H1 (cell line): ENCODE results near the gene CHRNA4. TPM values are rescaled to one million over a fixed set of nuclear protein-coding genes. Genes with fewer than 3 reads are reported as not detected.

Experiments used
- CTCF ChIA-PET: fragments of 300-600 bp; sonication (Branson Sonifier 250); formaldehyde crosslinking; loops from one replicate; lab custom pipeline; 2021; ENCODE audit not compliant: partially characterized antibody; lab: Charles Lee
- POLR2A ChIA-PET: fragments of 300-600 bp; sonication (Branson Sonifier 250); formaldehyde crosslinking; loops from one replicate; lab custom pipeline; 2021; ENCODE audit warnings: inconsistent platforms; ENCODE audit not compliant: partially characterized antibody; lab: Charles Lee
- DNase-seq, 2 experiments: peaks; one replicate each; pipeline versions ENCODE4 v3.0.0 to v3.0.0-alpha.2; 2010 to 2022; ENCODE audit warnings: low spot score in 2 of 2, low read depth in 1 of 2, mixed read lengths in 1 of 2
- FAIRE-seq: peaks from 2 replicates; lab custom pipeline; 2011; peaks lifted over from hg19 to GRCh38; lab: Jason Lieb, UNC
- H2AFZ ChIP-seq: 2 replicates; pipeline ENCODE4 v1.8.1; 2012; ENCODE audit warnings: low read length, inconsistent platforms
- H2AK5ac ChIP-seq: 2 replicates; pipeline ENCODE4 v1.6.1; 2013; ENCODE audit warnings: low read depth, low read length
- H2BK120ac ChIP-seq: replicated peaks from 2 replicates; pipeline ENCODE3; 2013; ENCODE audit warnings: low read depth, low read length, inconsistent platforms
- H2BK12ac ChIP-seq: 2 replicates; pipeline ENCODE4 v1.6.1; 2013; ENCODE audit warnings: low read depth, low read length
- H2BK15ac ChIP-seq: 2 replicates; pipeline ENCODE4 v1.6.1; 2013; ENCODE audit warnings: low read length
- H2BK20ac ChIP-seq: 2 replicates; pipeline ENCODE4 v1.6.1; 2013; ENCODE audit warnings: low read length
- H2BK5ac ChIP-seq: 2 replicates; pipeline ENCODE4 v1.6.1; 2013; ENCODE audit warnings: low read depth, low read length
- H3K14ac ChIP-seq: 2 replicates; pipeline ENCODE4 v1.6.1; 2013; ENCODE audit warnings: inconsistent platforms; ENCODE audit not compliant: insufficient read length
- H3K18ac ChIP-seq: 2 replicates; pipeline ENCODE4 v1.6.1; 2013; ENCODE audit warnings: low read length; ENCODE audit errors: extremely low read depth
- H3K23ac ChIP-seq: 2 replicates; pipeline ENCODE4 v1.6.1; 2013; ENCODE audit warnings: inconsistent platforms; ENCODE audit not compliant: insufficient read length
- H3K23me2 ChIP-seq: 2 replicates; pipeline ENCODE4 v1.6.1; 2013; ENCODE audit warnings: low read depth, low read length
- H3K27ac ChIP-seq: 2 replicates; pipeline ENCODE4 v1.6.1; 2011; ENCODE audit warnings: low read depth, low read length, inconsistent platforms
- H3K27me3 ChIP-seq, 4 experiments: replicated peaks in 1 of 4; 1 replicate in 1 of 4; 2 replicates in 3 of 4; pipeline versions ENCODE4 v1.6.1 to v1.8.1; 2011 to 2013; ENCODE audit warnings: low read length in 3 of 4, mild to moderate bottlenecking in 3 of 4, inconsistent platforms in 2 of 4, mixed read lengths in 2 of 4, moderate library complexity in 1 of 4; ENCODE audit not compliant: control insufficient read depth in 3 of 4, insufficient read depth in 3 of 4; ENCODE audit errors: extremely low read depth in 1 of 4
- H3K36me3 ChIP-seq, 4 experiments: 2 replicates each; pipeline versions ENCODE4 v1.6.1 to v1.8.1; 2011 to 2013; ENCODE audit warnings: mild to moderate bottlenecking in 4 of 4, low read length in 3 of 4, moderate library complexity in 2 of 4, control low read depth in 1 of 4, inconsistent platforms in 1 of 4; ENCODE audit not compliant: insufficient read depth in 4 of 4, control insufficient read depth in 2 of 4
- H3K4ac ChIP-seq: replicated peaks from 2 replicates; pipeline ENCODE3; 2013; ENCODE audit warnings: low read length, low read depth, mixed read lengths, inconsistent platforms; ENCODE audit not compliant: insufficient read length
- H3K4me1 ChIP-seq, 4 experiments: replicated peaks in 1 of 4; 1 replicate in 1 of 4; 2 replicates in 3 of 4; pipeline versions ENCODE4 v1.6.1 to v1.8.1; 2011 to 2013; ENCODE audit warnings: low read length in 3 of 4, inconsistent platforms in 2 of 4, mixed read lengths in 1 of 4; ENCODE audit not compliant: insufficient read depth in 4 of 4, control insufficient read depth in 3 of 4
- H3K4me2 ChIP-seq, 2 experiments: 2 replicates each; pipeline versions ENCODE4 v1.6.1 to v1.8.1; 2011 to 2013; ENCODE audit warnings: low read depth in 2 of 2, low read length in 2 of 2, control low read depth in 1 of 2, inconsistent platforms in 1 of 2, mild to moderate bottlenecking in 1 of 2; ENCODE audit not compliant: insufficient read depth in 1 of 2
- H3K4me3 ChIP-seq, 4 experiments: fragments of 200-600, 300-600 bp in 1 of 4; sonication (generic), shearing (Covaris generic), sonication (Bioruptor Twin) in 1 of 4; 2 replicates each; pipeline versions ENCODE4 v1.5.1 to v1.8.1; 2011 to 2016; ENCODE audit warnings: low read length in 4 of 4, low read depth in 3 of 4, control low read depth in 2 of 4, inconsistent platforms in 2 of 4, mild to moderate bottlenecking in 2 of 4, mixed read lengths in 1 of 4, moderate library complexity in 1 of 4; ENCODE audit not compliant: insufficient read depth in 2 of 4; ENCODE audit errors: extremely low read depth in 1 of 4
- H3K56ac ChIP-seq: replicated peaks from 2 replicates; pipeline ENCODE3; 2013; ENCODE audit warnings: low read depth, mild to moderate bottlenecking, mixed read lengths, low read length, inconsistent platforms; ENCODE audit not compliant: insufficient read length
- H3K79me1 ChIP-seq: 2 replicates; pipeline ENCODE4 v1.6.1; 2013; ENCODE audit warnings: low read depth, low read length, control low read depth
- H3K79me2 ChIP-seq, 2 experiments: 2 replicates each; pipeline versions ENCODE4 v1.6.1 to v1.8.1; 2012 to 2013; ENCODE audit warnings: low read length in 2 of 2, mild to moderate bottlenecking in 2 of 2, inconsistent platforms in 1 of 2; ENCODE audit not compliant: insufficient read depth in 2 of 2, control insufficient read depth in 1 of 2
- H3K9ac ChIP-seq, 4 experiments: replicated peaks in 1 of 4; 1 replicate in 1 of 4; 2 replicates in 3 of 4; pipeline versions ENCODE4 v1.6.1 to v1.8.1; 2011 to 2013; ENCODE audit warnings: low read depth in 3 of 4, low read length in 3 of 4, control low read depth in 2 of 4, mild to moderate bottlenecking in 2 of 4, moderate library complexity in 2 of 4, inconsistent platforms in 1 of 4; ENCODE audit errors: extremely low read depth in 1 of 4
- H3K9me3 ChIP-seq, 2 experiments: 2 replicates each; pipeline versions ENCODE4 v1.6.1 to v1.8.1; 2012 to 2013; ENCODE audit warnings: mild to moderate bottlenecking in 2 of 2, moderate library complexity in 2 of 2, control low read depth in 1 of 2, inconsistent platforms in 1 of 2, low read depth in 1 of 2, low read length in 1 of 2, mixed read lengths in 1 of 2; ENCODE audit not compliant: insufficient read depth in 2 of 2
- H4K20me1 ChIP-seq, 2 experiments: replicated peaks in 1 of 2; 2 replicates each; pipeline versions ENCODE3 to v1.8.1; 2011 to 2013; ENCODE audit warnings: inconsistent platforms in 2 of 2, low read length in 2 of 2, mild to moderate bottlenecking in 1 of 2; ENCODE audit not compliant: insufficient read depth in 2 of 2, control insufficient read depth in 1 of 2
- H4K5ac ChIP-seq: 2 replicates; pipeline ENCODE4 v1.6.1; 2013; ENCODE audit warnings: low read length, low read depth, mixed read lengths, inconsistent platforms; ENCODE audit not compliant: insufficient read length
- H4K8ac ChIP-seq: 2 replicates; pipeline ENCODE4 v1.8.0; 2013; ENCODE audit warnings: mild to moderate bottlenecking, moderate library complexity, low read length, inconsistent platforms; ENCODE audit not compliant: insufficient read depth; ENCODE audit errors: extremely low read depth
- H4K91ac ChIP-seq: replicated peaks from 2 replicates; pipeline ENCODE3; 2013; ENCODE audit warnings: low read length, mixed read lengths, inconsistent platforms; ENCODE audit not compliant: insufficient read length
- CTBP2 ChIP-seq: IDR thresholded peaks from 2 replicates; pipeline ENCODE4 v1.7.0; 2011; ENCODE audit warnings: borderline replicate concordance, mild to moderate bottlenecking, moderate library complexity, mixed read lengths, low read length; ENCODE audit not compliant: insufficient read depth, insufficient read length
- EP300 ChIP-seq, 2 experiments: IDR thresholded peaks; 1 replicate in 1 of 2; 2 replicates in 1 of 2; pipeline ENCODE4 v1.6.1; 2011 to 2012; ENCODE audit warnings: low read depth in 2 of 2, low read length in 2 of 2, mild to moderate bottlenecking in 2 of 2, borderline replicate concordance in 1 of 2, inconsistent platforms in 1 of 2, moderate library complexity in 1 of 2
- FOSL1 ChIP-seq: IDR thresholded peaks from 2 replicates; pipeline ENCODE4 v1.6.1; 2011; ENCODE audit warnings: mild to moderate bottlenecking, low read depth, low read length, moderate library complexity; ENCODE audit not compliant: insufficient read depth
- GTF2F1 ChIP-seq: IDR thresholded peaks from 2 replicates; pipeline ENCODE4 v1.6.1; 2012; ENCODE audit warnings: low read depth, low read length, improper control_type of control experiment, borderline replicate concordance
- HDAC6 ChIP-seq: IDR thresholded peaks from one replicate; pipeline ENCODE4 v1.7.1; 2012; ENCODE audit warnings: low read depth, mild to moderate bottlenecking, inconsistent platforms, low read length, moderate library complexity
- JUN ChIP-seq: IDR thresholded peaks from 2 replicates; pipeline ENCODE4 v1.6.1; 2011; ENCODE audit warnings: low read depth, mild to moderate bottlenecking, improper control_type of control experiment, low read length
- KDM5A ChIP-seq: fragments of 200-600 bp; IDR thresholded peaks from 2 replicates; pipeline ENCODE4 v1.7.1; 2012; ENCODE audit warnings: mild to moderate bottlenecking, low read length, inconsistent platforms, mixed read lengths
- POLR2A ChIP-seq, 2 experiments: IDR thresholded peaks; 1 replicate in 1 of 2; 2 replicates in 1 of 2; pipeline ENCODE4 v1.6.1; 2011; ENCODE audit warnings: low read depth in 2 of 2, low read length in 2 of 2, mild to moderate bottlenecking in 2 of 2; ENCODE audit errors: control extremely low read depth in 1 of 2
- WGBS, 2 experiments: shearing (Covaris generic) in 1 of 2; methylation state at CpG; one replicate each; pipeline versions ENCODE4 v1.1.6 to v1.1.7; 2013 to 2015; ENCODE audit warnings: low lambda C conversion rate in 2 of 2, mixed read lengths in 2 of 2, inconsistent platforms in 1 of 2, low coverage in 1 of 2, missing lambda C conversion rate in 1 of 2; ENCODE audit not compliant: insufficient replicate concordance in 2 of 2, insufficient coverage in 1 of 2, insufficient read length in 1 of 2; ENCODE audit errors: extremely low coverage in 1 of 2, missing lambda C conversion rate in 1 of 2; 5-methylcytosine and 5-hydroxymethylcytosine counted together
- polyA plus RNA-seq, 7 experiments: library from polyadenylated mRNA; depleted of rRNA in 3 of 7; stranded (reverse) in 5 of 7; unstranded in 2 of 7; fragments of >200 nt in 5 of 7; fragments of 200-250 nt in 2 of 7; gene quantifications; 1 replicate in 5 of 7; 2 replicates in 1 of 7; 4 replicates in 1 of 7; pipeline versions ENCODE4 v1.2.1 to v1.2.3, GENCODE V29; 2011 to 2013; ENCODE audit warnings: missing spikeins in 2 of 7, mixed read lengths in 2 of 7
- total RNA-seq: library from RNA; stranded (reverse); fragmentation: NEBNext Ultra II Directional; extraction: Animal tissue kit (Norgen Biotek cat#: 25700); gene quantifications from 2 replicates; pipeline ENCODE4 v1.2.1, GENCODE V29; 2021
- TF ChIP-seq, protein P1 (sequence below): IDR thresholded peaks from 2 replicates; pipeline ENCODE4 v1.6.1; 2012; ENCODE audit warnings: low read length, inconsistent platforms

The CHRNA4 gene
- total and polyA plus RNA-seq, 2 of the 8 experiments (the other 6 are each of a cell fraction or from before 2014, with no cell fraction given), result 4.3 to 5.7 TPM

DNA sequence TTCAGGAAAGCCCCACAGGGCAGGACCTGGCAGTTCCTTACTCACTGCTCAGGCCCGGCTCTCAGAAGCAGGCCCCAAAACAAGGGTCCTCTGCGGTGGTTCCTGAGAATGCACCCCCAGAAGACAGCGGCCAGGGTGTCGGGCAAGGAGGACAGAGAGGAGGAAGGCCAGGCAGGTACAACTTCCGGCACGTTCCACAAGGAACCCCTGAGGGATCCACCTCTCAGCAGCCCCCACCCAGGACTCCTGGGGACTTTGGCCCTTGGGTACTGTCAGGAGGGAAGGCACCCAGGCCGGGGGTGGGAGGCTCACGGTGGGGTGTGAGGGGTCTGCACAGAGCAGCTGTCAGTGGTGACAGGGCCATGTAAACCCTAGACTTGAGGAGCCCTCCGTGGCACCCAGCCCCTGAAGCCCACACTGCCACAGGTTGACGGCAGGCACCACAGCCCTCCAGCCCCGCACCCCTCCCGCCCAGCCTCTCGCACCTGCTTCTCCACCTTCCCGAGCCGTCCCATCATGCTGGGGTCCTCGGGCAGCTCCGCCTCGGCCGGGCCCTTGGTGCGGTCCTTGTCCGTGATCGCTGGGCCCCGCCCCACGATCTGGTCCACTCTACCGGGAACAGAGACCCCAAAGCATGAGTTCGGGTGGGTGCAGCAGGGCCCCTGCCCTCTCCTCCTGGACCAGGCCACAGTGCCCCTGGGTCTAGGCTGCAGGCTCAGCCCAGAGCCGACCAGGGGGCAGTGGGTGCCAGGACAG lies 47.0 kb upstream of the CHRNA4 start:
- WGBS, 2 experiments, result 96% methylated on average over 14 of the region's 27 CpGs; no CpG with 5 or more reads in 1 of the 2 experiments
- CTCF ChIA-PET, result interaction anchor here (1.2 to 2.5 kb wide), 2 partner anchors 8 to 31 kb away, joined by 3 to 8 read pairs; no protein-coding TSS in a partner anchor
- H3K4me3 ChIP-seq, result no peak overlapping the region
- TF ChIP-seq, protein P1, sequence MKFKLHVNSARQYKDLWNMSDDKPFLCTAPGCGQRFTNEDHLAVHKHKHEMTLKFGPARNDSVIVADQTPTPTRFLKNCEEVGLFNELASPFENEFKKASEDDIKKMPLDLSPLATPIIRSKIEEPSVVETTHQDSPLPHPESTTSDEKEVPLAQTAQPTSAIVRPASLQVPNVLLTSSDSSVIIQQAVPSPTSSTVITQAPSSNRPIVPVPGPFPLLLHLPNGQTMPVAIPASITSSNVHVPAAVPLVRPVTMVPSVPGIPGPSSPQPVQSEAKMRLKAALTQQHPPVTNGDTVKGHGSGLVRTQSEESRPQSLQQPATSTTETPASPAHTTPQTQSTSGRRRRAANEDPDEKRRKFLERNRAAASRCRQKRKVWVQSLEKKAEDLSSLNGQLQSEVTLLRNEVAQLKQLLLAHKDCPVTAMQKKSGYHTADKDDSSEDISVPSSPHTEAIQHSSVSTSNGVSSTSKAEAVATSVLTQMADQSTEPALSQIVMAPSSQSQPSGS, result no peak
- TF ChIP-seq FOSL1, result no peak
- no peak for TF ChIP-seq POLR2A (IDR thresholded peaks at IDR 0.05; ENCODE audit: control extremely low read depth in 1 of 2, low read depth in 2 of 2, low read length in 2 of 2)
- no peak for TF ChIP-seq CTBP2
- no peak for TF ChIP-seq JUN
- TF ChIP-seq EP300 (IDR thresholded peaks at IDR 0.05; ENCODE audit: borderline replicate concordance in 1 of 2, low read depth in 2 of 2, low read length in 2 of 2), result no peak
- no peak for TF ChIP-seq HDAC6
- TF ChIP-seq GTF2F1, result no peak
- TF ChIP-seq KDM5A, result no peak

More for the DNA sequence above, 47.0 kb upstream of the CHRNA4 start:
- no peak overlapping the region for H3K56ac ChIP-seq
- peak overlapping the region; percentile 59; the same call in 1 of the 2 replicates for H4K8ac ChIP-seq
- POLR2A ChIA-PET, result no interaction called here
- H4K20me1 ChIP-seq, result peaks cover 0 to 4% of the 10 kb centered on the region in 2 experiments
- no peaks in the 10 kb centered on the region for H3K9me3 ChIP-seq
- H3K79me1 ChIP-seq, result no peaks in the 10 kb centered on the region
- no peak overlapping the region for H2BK5ac ChIP-seq
- H3K27me3 ChIP-seq, result no peaks in the 10 kb centered on the region
- H2BK15ac ChIP-seq, result no peak overlapping the region; the same call in 1 of the 2 replicates
- H3K4me2 ChIP-seq, result no peak overlapping the region
- H3K36me3 ChIP-seq, result no peaks in the 10 kb centered on the region
- H3K4ac ChIP-seq, result no peak overlapping the region
- H3K18ac ChIP-seq, result no peak overlapping the region
- H4K91ac ChIP-seq, result peak overlapping the region; percentile 17
- H2AK5ac ChIP-seq, result no peak overlapping the region
- H2BK12ac ChIP-seq, result no peak overlapping the region
- H2BK20ac ChIP-seq, result no peak overlapping the region
- H3K23ac ChIP-seq, result no peak overlapping the region
- DNase-seq, result no peak
- H2BK120ac ChIP-seq, result no peak overlapping the region
- H2AFZ ChIP-seq, result no peak overlapping the region
- no peak overlapping the region for H4K5ac ChIP-seq
- no peaks in the 10 kb centered on the region for H3K79me2 ChIP-seq
- H3K4me1 ChIP-seq, result peaks cover 4 to 25% (median 14%) of the 10 kb centered on the region in 4 experiments; a peak in 5 of 7 replicates
- H3K14ac ChIP-seq, result no peak overlapping the region
- H3K23me2 ChIP-seq, result peaks cover 4% of the 10 kb centered on the region; the same call in 1 of the 2 replicates
- H3K9ac ChIP-seq, result no peak overlapping the region
- no peak for FAIRE-seq
- H3K27ac ChIP-seq, result no peak overlapping the region
